HG03432 (cell line): ENCODE data around the gene TOMM7.
"Not testable (repeated sequence)": the region's sequence is repeated elsewhere in the genome, so short reads cannot be mapped to it uniquely, and the experiment has no call there.

Experiments used
- ATAC-seq: cut with Tn5 transposase; IDR thresholded peaks from one replicate; pipeline ENCODE4 v1.9.1; 2021; ENCODE audit warnings: mild to moderate bottlenecking, moderate library complexity; ENCODE audit not compliant: unreplicated experiment

Gene TOMM7

GRCh38 chr7:22790640-22791039, 32.0 kb downstream of the TOMM7 start:
- ATAC-seq, result not testable (repeated sequence)

GRCh38 chr7:22787951-22788350, 34.7 kb downstream of the TOMM7 start:
- no peak for ATAC-seq

GRCh38 chr7:22786290-22786932, 36.2 kb downstream of the TOMM7 start:
- no peak for ATAC-seq

- no peak for ATAC-seq
Observed at GRCh38 chr7:22784346-22784745, 38.3 kb downstream of the TOMM7 start.

- ATAC-seq, result no peak
Observed at GRCh38 chr7:22783421-22783820, 39.2 kb downstream of the TOMM7 start.

GRCh38 chr7:22782616-22783232, 39.9 kb downstream of the TOMM7 start:
- ATAC-seq, result peak; percentile 82

- no peak for ATAC-seq
Observed at GRCh38 chr7:22781230-22781711, 41.4 kb downstream of the TOMM7 start.

- not testable (repeated sequence) for ATAC-seq
Observed at GRCh38 chr7:22779730-22780323, 42.8 kb downstream of the TOMM7 start.

GRCh38 chr7:22776964-22777363, 45.7 kb downstream of the TOMM7 start:
- ATAC-seq, result no peak

- no peak for ATAC-seq
Observed at GRCh38 chr7:22772885-22773284, 49.8 kb downstream of the TOMM7 start.

- no peak for ATAC-seq
Observed at GRCh38 chr7:22771872-22772228, 50.8 kb downstream of the TOMM7 start.

- no peak for ATAC-seq
Observed at GRCh38 chr7:22771194-22771871, 51.3 kb downstream of the TOMM7 start.

GRCh38 chr7:22765609-22766008, 57.0 kb downstream of the TOMM7 start:
- ATAC-seq, result peak; percentile 88
